Stimulated activated CD8-positive, alpha-beta memory T cell treated with anti-CD3 and anti-CD28 coated beads, Interleukin-2, amount 100 ng/mL, for 48 hours (primary cell): Measurements from ENCODE around the gene POP7.

Experiments
- DNase-seq, 2 donors: peaks; one replicate each; pipeline ENCODE4 v3.0.0-alpha.2; 2020; ENCODE audit warnings: low read depth in 2 of 2

POP7 gene

DNA sequence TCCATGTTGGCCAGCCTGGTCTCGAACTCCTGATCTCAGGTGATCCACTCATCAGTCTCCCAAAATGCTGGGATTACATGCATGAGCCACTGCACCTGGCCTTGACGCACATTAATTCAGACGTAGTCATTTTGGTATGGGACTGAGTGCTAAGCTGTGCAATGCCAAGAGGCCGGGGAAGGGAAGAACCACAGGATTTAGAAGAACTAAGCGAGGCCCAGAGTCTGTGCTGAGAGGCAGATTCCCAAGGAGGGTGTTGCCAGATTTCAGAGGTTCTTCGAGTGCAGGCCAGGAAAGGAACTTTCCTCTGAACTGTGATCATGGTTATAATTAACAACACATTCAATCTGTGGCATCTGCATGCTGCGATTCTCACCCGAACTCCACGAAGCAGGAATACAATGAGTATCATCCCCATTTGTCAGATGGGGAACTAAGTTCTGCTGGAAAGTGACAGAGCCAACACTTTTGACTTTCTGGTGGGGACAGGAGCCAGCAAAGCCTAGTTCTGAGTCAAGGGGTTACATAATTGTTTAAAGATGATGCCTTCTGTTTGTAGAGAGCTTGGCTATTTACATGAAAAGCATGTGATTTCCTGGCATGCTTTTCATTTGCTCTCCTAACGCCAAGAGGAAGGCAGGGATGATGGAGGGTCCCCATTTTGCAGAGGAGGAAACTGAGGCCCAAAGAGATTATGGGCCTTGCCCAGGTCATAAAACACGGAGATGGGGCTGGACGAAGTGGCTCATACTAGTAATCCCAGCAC is 21.3 kb downstream of the POP7 start:
- no peak for DNase-seq

DNA sequence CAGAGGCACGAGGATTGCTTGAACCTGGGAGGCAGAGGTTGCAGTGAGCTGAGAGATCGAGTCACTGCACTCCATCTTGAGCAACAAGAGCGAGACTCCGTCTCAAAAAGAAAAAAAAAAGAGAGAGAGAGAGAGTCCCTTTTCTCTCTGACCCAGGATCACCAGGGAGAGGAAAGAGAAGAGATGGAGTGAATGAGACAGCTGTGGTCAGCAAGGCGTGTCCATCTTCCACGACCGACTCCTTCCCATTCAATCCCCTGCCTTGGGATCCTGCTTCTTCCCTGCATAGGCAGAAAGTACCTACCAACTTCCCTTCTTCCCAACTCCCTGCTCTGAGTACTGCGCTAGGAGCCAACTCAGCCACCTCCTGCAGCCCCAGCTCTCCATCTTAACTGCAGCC is 22.3 kb downstream of the POP7 start:
- no peak for DNase-seq

DNA sequence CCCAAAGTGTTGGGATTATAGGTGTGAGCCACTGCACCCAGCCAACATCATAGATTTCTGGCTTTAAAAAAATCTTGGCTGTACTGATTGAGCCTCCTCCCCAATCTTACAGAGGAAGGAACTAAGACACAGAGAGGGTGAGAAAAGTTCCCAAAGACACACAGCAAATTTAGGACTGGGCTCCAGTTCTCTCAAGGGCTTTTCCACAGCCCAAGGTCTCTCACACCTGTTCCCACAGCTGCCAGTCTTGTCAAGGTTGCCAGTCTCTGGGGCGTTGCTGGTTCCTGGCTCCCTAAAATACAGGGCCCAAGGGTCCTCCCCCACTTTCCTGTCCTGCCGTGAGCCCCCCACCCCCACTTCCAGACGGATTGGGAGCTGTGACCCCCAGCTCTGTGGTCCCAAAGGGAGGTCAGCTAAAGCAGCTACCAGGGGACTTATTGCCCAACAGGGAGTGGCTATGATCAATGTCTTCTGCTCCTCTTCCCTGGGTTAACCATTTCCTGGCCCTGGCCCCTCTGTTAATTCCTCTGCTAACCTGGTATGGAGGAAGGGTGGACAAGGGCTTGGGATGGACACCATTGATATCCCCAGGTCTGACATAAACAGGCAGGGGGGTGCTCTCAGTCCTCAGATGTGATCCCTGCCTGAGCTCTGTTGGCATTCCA is 24.3 kb downstream of the POP7 start:
- no peak for DNase-seq

DNA sequence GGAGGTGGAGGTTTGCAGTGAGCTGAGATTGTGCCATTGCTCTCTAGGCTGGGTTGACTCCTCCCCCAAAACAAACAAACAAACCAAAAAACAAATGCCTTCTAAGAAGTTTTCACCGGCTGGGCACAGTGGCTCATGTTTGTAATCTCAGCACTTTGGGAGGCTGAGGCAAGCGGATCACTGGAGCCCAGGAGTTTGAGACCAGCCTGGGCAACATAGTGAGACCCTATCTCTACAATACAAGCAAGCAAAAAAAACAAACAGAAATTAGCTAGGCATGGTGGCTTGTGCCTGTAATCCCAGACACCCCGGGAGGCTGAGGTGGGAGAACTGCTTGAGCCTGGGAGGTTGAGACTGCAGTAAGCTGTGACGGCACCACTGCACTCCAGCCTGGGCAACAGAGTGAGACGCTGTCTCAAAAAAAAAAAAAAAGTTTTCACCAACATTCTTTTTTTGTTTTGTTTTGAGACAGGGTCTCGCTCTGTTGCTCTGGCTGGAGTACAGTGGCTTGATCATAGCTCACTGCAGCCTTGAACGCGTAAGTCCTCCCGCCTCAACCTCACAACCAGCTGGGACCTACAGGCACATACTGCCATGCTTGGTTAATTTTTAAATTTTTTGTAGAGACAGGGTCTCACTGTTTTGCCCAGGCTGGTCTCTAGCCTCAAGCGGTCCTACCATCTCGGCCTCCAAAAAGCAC is 26.2 kb downstream of the POP7 start:
- DNase-seq, result no peak

DNA sequence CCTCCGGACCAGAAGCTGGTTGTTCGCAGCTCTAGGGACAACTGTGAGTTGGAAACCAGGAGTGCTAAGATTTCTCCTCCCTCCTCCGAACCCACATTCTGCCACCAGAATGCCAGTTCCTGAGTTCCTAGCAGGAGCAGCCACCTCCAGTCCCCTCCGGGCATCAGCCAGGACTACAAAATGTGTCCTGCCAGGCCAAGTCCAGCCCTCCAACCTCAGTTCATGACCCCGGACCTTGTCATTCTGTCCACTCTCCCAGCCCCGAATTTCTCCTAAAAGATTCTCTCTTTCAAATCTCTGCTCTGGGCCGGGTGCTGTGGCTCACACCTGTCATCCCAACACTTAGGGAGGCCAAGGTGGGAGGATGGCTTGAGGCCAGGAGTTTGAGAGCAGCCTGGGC is 29.8 kb downstream of the POP7 start:
- no peak for DNase-seq

DNA sequence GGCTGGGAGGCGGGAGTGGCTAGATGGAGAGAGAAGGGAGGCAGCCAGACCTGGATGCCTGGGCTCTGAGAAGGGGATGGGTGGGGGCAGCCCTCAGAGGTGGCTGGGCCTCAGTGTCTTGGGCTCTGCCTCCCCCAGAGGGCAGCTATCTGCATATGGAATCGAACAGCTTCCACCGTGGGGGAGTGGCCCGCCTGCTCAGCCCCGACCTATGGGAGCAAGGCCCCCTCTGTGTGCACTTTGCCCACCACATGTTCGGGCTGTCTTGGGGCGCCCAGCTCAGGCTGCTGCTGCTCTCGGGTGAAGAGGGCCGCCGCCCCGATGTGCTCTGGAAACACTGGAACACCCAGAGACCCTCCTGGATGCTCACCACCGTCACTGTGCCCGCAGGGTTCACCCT is 30.8 kb downstream of the POP7 start:
- DNase-seq, result no peak

DNA sequence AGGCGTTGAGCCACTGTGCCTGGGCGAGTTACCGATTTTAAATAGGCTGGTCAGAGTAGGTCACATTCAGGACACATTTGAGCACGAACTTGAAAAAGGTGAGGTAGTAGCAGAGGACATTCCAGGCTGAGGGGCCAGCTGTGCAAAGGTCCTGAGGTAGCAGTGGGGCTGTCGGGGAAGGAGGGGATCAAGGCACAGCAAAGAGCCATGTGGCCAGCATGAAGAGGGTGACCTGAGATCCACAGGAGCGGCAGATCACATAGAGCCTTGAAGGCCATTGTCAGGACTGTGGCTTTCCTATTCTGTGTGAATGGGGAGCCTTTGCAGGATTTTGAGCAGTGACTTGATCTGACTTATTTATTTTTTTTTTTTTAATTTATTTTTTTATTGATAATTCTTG is 34.0 kb downstream of the POP7 start:
- DNase-seq, result no peak

DNA sequence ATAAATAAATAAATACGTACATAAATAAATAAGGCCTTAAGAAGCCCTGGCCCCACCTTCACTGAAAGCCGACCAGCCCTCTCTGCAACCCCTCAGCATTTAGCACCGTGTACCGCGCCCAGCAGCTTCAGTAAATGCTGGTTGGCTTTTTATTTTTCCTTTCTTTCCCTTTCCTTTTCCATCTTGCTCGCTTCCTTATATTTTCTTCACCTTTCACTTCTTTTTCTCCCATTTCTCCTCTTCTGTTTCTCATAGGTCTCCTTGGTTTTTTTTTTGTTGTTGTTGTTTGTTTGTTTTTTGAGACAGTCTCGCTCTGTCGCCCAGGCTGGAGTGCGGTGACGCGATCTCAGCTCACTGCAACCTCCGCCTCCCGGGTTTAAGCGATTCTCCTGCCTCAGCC is 38.7 kb downstream of the POP7 start:
- DNase-seq, result no peak

DNA sequence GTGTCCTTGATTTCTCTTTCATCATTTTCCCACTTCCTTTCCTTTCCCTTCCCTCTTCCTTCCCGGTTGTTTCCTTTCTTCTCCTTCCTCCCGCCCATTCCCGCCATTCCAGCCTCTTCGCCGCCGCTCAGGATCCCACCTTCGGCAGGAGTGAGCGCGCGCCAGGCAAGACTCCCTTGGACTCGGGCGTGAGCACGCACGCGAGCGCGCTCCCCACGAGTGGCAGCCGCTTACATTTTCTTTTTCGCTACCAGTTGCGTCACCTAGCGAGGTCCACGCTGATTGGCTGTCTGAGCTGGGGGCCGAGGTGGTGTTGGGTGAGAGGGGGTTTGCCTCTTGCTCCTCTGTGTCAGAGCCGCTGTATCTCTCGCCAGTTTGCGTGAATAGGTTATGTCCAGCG is 39.3 kb downstream of the POP7 start:
- DNase-seq, result no peak

DNA sequence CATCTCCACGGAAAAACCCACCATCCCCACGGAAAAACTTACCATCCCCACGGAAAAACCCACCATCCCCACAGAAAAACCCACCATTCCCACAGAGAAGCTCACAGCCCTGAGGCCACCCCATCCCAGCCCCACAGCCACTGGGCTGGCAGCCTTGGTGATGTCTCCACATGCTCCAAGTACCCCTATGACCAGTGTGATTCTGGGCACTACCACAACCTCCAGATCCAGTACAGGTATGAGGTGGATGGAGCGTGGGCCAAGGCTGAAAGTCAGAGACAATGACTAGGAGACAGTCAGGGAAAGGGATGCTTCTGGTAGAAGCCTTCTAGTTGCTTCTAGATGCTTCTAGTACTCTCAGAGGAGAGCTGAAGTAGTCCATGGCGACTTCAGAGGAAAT is 47.1 kb downstream of the POP7 start:
- no peak for DNase-seq

DNA sequence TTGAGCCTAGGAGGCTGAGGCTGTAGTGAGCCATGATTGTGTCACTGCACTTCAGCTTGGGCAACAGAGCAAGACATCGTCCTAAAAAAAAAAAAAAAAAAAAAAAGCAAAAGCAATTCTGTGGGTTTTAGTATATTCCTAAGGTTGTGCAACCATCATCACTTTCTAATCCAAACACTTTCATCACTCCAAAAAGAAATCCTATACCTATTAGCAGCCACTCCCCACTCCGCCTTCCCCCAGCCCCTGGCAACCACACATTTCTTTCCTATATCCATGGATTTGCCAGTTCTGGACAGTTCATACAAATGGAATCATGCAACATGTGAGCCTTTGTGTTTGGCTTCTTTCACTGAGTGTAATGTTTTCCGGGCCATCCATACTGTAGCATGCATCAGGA is 47.8 kb downstream of the POP7 start:
- no peak for DNase-seq
